GM12878 (cell line): ENCODE data around the gene GATA3. TPM values are rescaled to one million over a fixed set of nuclear protein-coding genes. Genes with fewer than 3 reads are reported as not detected.

Source experiments
- ATAC-seq: fragments of 200-7000 bp; cut with Tn5 transposase; 3 replicates; pipeline ENCODE4 v1.9.1; 2020; ENCODE audit warnings: mild to moderate bottlenecking, moderate library complexity
- BruUV-seq: library from RNA; stranded (reverse); fragments of 400-500 nt; replicated peaks from 2 replicates; lab custom pipeline; 2021; lab: Mats Ljungman, UMichigan
- CTCF ChIA-PET: fragments of 300-600 bp; sonication (Branson Sonifier 250); formaldehyde crosslinking; extraction: SDS; loops from one replicate; lab custom pipeline; 2021; ENCODE audit warnings: inconsistent platforms; lab: Yijun Ruan, JAX
- POLR2A ChIA-PET: fragments of 350-600 bp; formaldehyde crosslinking; extraction: SDS; loops from one replicate; lab custom pipeline; 2021; ENCODE audit warnings: inconsistent platforms; lab: Charles Lee
- RAD21 ChIA-PET: fragments of 300-600 bp; sonication (Branson Sonifier 250); formaldehyde crosslinking; loops from one replicate; lab custom pipeline; 2023; ENCODE audit warnings: antibody characterized with exemption; ENCODE audit not compliant: unreplicated experiment; lab: Charles Lee
- SMC1A ChIA-PET: fragments of 300-600 bp; sonication (Branson Sonifier 250); formaldehyde crosslinking; loops from one replicate; lab custom pipeline; 2023; ENCODE audit not compliant: unreplicated experiment, uncharacterized antibody; lab: Charles Lee
- DNase-seq: peaks from one replicate; pipeline ENCODE4 v3.0.0-alpha.2; 2011; ENCODE audit warnings: low read depth, low spot score
- FAIRE-seq: peaks from 3 replicates; lab custom pipeline; 2011; peaks lifted over from hg19 to GRCh38; lab: Jason Lieb, UNC
- H2AFZ ChIP-seq: 2 replicates; pipeline ENCODE4 v1.6.0; 2011; ENCODE audit warnings: low read depth, low read length, control low read depth; ENCODE audit not compliant: control insufficient read depth
- H3K27ac ChIP-seq: 2 replicates; pipeline ENCODE4 v1.5.1; 2011; ENCODE audit warnings: control low read depth; ENCODE audit not compliant: control insufficient read depth, insufficient read depth
- H3K27me3 ChIP-seq, 2 experiments: replicated peaks in 1 of 2; 2 replicates each; pipeline versions ENCODE4 v1.6.0 to v1.6.1; 2011; ENCODE audit warnings: low read length in 1 of 2; ENCODE audit not compliant: control insufficient read depth in 2 of 2, insufficient read depth in 2 of 2
- H3K36me3 ChIP-seq, 2 experiments: 2 replicates each; pipeline ENCODE4 v1.5.1; 2011; ENCODE audit warnings: low read length in 1 of 2; ENCODE audit not compliant: control insufficient read depth in 2 of 2, insufficient read depth in 2 of 2
- H3K4me1 ChIP-seq: 2 replicates; pipeline ENCODE4 v1.6.1; 2011; ENCODE audit warnings: mild to moderate bottlenecking, low read length, moderate library complexity, mixed read lengths; ENCODE audit not compliant: control insufficient read depth, insufficient read depth
- H3K4me2 ChIP-seq: 2 replicates; pipeline ENCODE4 v1.6.0; 2011; ENCODE audit warnings: control low read depth; ENCODE audit not compliant: control insufficient read depth, insufficient read depth
- H3K4me3 ChIP-seq: fragments of 200-600 bp; sonication (generic); 2 replicates; pipeline ENCODE4 v1.5.1; 2016
- H3K79me2 ChIP-seq: 2 replicates; pipeline ENCODE4 v1.6.0; 2011; ENCODE audit warnings: low read length; ENCODE audit not compliant: control insufficient read depth, insufficient read depth
- H3K9ac ChIP-seq: 2 replicates; pipeline ENCODE4 v1.8.0; 2011; ENCODE audit warnings: low read length, control low read depth, mixed read lengths; ENCODE audit not compliant: control insufficient read depth, insufficient read depth
- H3K9me3 ChIP-seq: replicated peaks from 3 replicates; pipeline ENCODE4 v1.5.1; 2011; ENCODE audit warnings: mild to moderate bottlenecking, low read length; ENCODE audit not compliant: control insufficient read depth, insufficient read depth
- H4K20me1 ChIP-seq: 2 replicates; pipeline ENCODE4 v1.6.0; 2011; ENCODE audit not compliant: control insufficient read depth, insufficient read depth
- ATF7 ChIP-seq: fragments of 450-650 bp; IDR thresholded peaks from 2 replicates; pipeline ENCODE4 v1.6.1; 2016; ENCODE audit warnings: low read depth, mild to moderate bottlenecking
- BHLHE40 ChIP-seq, 2 experiments: fragments of 450-650 bp in 1 of 2; IDR thresholded peaks; 2 replicates each; pipeline ENCODE4 v1.6.1; 2011 to 2017; ENCODE audit warnings: low read depth in 2 of 2, borderline replicate concordance in 1 of 2, improper control_type of control experiment in 1 of 2, low read length in 1 of 2, mild to moderate bottlenecking in 1 of 2
- CBX3 ChIP-seq: fragments of 200-600 bp; sonication (generic); IDR thresholded peaks from 2 replicates; pipeline ENCODE4 v1.6.1; 2016; ENCODE audit warnings: low read depth, borderline replicate concordance
- CREM ChIP-seq: IDR thresholded peaks from 2 replicates; pipeline ENCODE4 v1.6.1; 2014; ENCODE audit warnings: antibody characterized with exemption, low read depth
- GABPA ChIP-seq: IDR thresholded peaks from 2 replicates; pipeline ENCODE4 v1.6.1; 2014; ENCODE audit warnings: antibody characterized with exemption, low read depth, mild to moderate bottlenecking, inconsistent platforms
- HDGF ChIP-seq: fragments of 450-650 bp; IDR thresholded peaks from 2 replicates; pipeline ENCODE4 v1.6.1; 2016; ENCODE audit warnings: antibody characterized with exemption
- IRF4 ChIP-seq: IDR thresholded peaks from 2 replicates; pipeline ENCODE4 v1.6.1; 2011; ENCODE audit warnings: low read depth, low read length
- KLF5 ChIP-seq: fragments of 450-650 bp; IDR thresholded peaks from 2 replicates; pipeline ENCODE4 v1.6.1; 2014; ENCODE audit warnings: mild to moderate bottlenecking; ENCODE audit not compliant: partially characterized antibody
- MEF2B ChIP-seq: fragments of 450-650 bp; IDR thresholded peaks from 2 replicates; pipeline ENCODE4 v1.6.1; 2018; ENCODE audit warnings: mild to moderate bottlenecking, moderate library complexity; ENCODE audit not compliant: partially characterized antibody, poor library complexity, severe bottlenecking
- NFYA ChIP-seq: IDR thresholded peaks from 2 replicates; pipeline ENCODE4 v1.6.1; 2011; ENCODE audit warnings: low read depth, mild to moderate bottlenecking, low read length, improper control_type of control experiment, borderline replicate concordance
- NR2C1 ChIP-seq: fragments of 450-650 bp; IDR thresholded peaks from 2 replicates; pipeline ENCODE4 v1.6.1; 2017; ENCODE audit warnings: antibody characterized with exemption, mild to moderate bottlenecking, moderate library complexity
- REST ChIP-seq: IDR thresholded peaks from 2 replicates; pipeline ENCODE4 v1.6.1; 2012; ENCODE audit warnings: mild to moderate bottlenecking, low read depth, low read length
- RFX5 ChIP-seq: IDR thresholded peaks from 2 replicates; pipeline ENCODE4 v1.6.1; 2011; ENCODE audit warnings: low read depth, low read length, improper control_type of control experiment
- SKIL ChIP-seq: fragments of 450-650 bp; IDR thresholded peaks from 2 replicates; pipeline ENCODE4 v1.6.1; 2017; ENCODE audit warnings: mild to moderate bottlenecking, low read depth, inconsistent platforms; ENCODE audit not compliant: poor library complexity, severe bottlenecking
- TARDBP ChIP-seq: IDR thresholded peaks from 2 replicates; pipeline ENCODE4 v1.6.1; 2016; ENCODE audit warnings: borderline replicate concordance
- USF2 ChIP-seq: IDR thresholded peaks from 2 replicates; pipeline ENCODE4 v1.6.1; 2011; ENCODE audit warnings: low read depth, low read length, improper control_type of control experiment, borderline replicate concordance
- ZBTB33 ChIP-seq: fragments of 450-650 bp; IDR thresholded peaks from 2 replicates; pipeline ENCODE4 v1.6.1; 2017; ENCODE audit warnings: mild to moderate bottlenecking
- ZNF622 ChIP-seq: fragments of 450-650 bp; IDR thresholded peaks from 2 replicates; pipeline ENCODE4 v1.6.1; 2017; ENCODE audit warnings: mild to moderate bottlenecking, inconsistent platforms
- WGBS: methylation state at CpG from one replicate; pipeline ENCODE4 v1.1.6; 2016; ENCODE audit warnings: low lambda C conversion rate; ENCODE audit not compliant: insufficient replicate concordance, insufficient coverage; ENCODE audit errors: missing lambda C conversion rate; 5-methylcytosine and 5-hydroxymethylcytosine counted together
- in situ Hi-C: fragments of 300-500 bp; cut with MboI; formaldehyde crosslinking; loops from 9 replicates; pipeline ENCODE4 v1.14.3; 2018; ENCODE audit warnings: mixed read lengths
- intact Hi-C: fragments of 100-400 bp; cut with micrococcal nuclease; formaldehyde crosslinking; loops from one replicate; pipeline ENCODE4 v1.14.2; 2022; ENCODE audit not compliant: unreplicated experiment
- polyA plus RNA-seq, 11 experiments: library from polyadenylated mRNA; depleted of rRNA in 4 of 11; unstranded in 6 of 11; stranded (reverse) in 5 of 11; fragments of >200 nt; fragmentation: Nextera tagmentation in 4 of 11; fragmentation: Illumina TruSeq in 1 of 11; extraction: Ambion mirVana in 4 of 11; extraction: Trizol in 1 of 11; gene quantifications; 1 replicate in 1 of 11; 2 replicates in 10 of 11; pipeline versions ENCODE4 v1.2.1 to v1.2.3, GENCODE V29; 2011 to 2016; ENCODE audit warnings: inconsistent platforms in 2 of 11, missing spikeins in 2 of 11, low read depth in 1 of 11
- total RNA-seq, 4 experiments: library from RNA; depleted of rRNA in 3 of 4; stranded (reverse); fragments of >200 nt in 3 of 4; fragmentation: Illumina TruSeq in 1 of 4; extraction: Trizol in 1 of 4; gene quantifications; 2 replicates each; pipeline versions ENCODE4 v1.2.1 to v1.2.3, GENCODE V29; 2013 to 2021

Gene GATA3
- total and polyA plus RNA-seq, 10 of the 15 experiments (the other 5 are each of a cell fraction or from before 2014, with no cell fraction given) = 0.08 to 0.80 (median 0.29) TPM

GRCh38 chr10:8092428-8092827 lies 37.9 kb downstream of the GATA3 start:
- TF ChIP-seq ZBTB33 = no peak
- no peak for TF ChIP-seq ATF7
- TF ChIP-seq RFX5 = no peak
- no peak for TF ChIP-seq ZNF622
- no peak for TF ChIP-seq HDGF
- TF ChIP-seq USF2 = no peak
- TF ChIP-seq CBX3 = no peak
- no peak for TF ChIP-seq MEF2B
- no peak for TF ChIP-seq GABPA
- no peak for TF ChIP-seq KLF5
- no peak for TF ChIP-seq BHLHE40 (IDR thresholded peaks at IDR 0.05; ENCODE audit: borderline replicate concordance in 1 of 2, low read depth in 2 of 2, low read length in 1 of 2)
- TF ChIP-seq REST = no peak
- TF ChIP-seq NR2C1 = no peak
- TF ChIP-seq NFYA = no peak
- TF ChIP-seq IRF4 = no peak
- no peak for TF ChIP-seq CREM
- no peak for TF ChIP-seq TARDBP
- no peak for TF ChIP-seq SKIL
- TF ChIP-seq, all 136 proteins: peak for 0
- 5% methylated on average over 2 of the region's 2 CpGs for WGBS
- no TSS peak for BruUV-seq
- H3K9me3 ChIP-seq = no peaks in the 10 kb centered on the region
- no peaks in the 10 kb centered on the region for H3K36me3 ChIP-seq
- H3K4me2 ChIP-seq = no peak overlapping the region
- DNase-seq (no peak), FAIRE-seq (no peak), ATAC-seq (no peak)
- H3K79me2 ChIP-seq = no peaks in the 10 kb centered on the region
- POLR2A ChIA-PET = no interaction called here
- H3K9ac ChIP-seq = no peak overlapping the region
- intact Hi-C loops = no loop called here
- H3K27me3 ChIP-seq = no peaks in the 10 kb centered on the region; a peak in 1 of 4 replicates
- RAD21 ChIA-PET = no interaction called here
- peaks cover 5% of the 10 kb centered on the region; the same call in 1 of the 2 replicates for H3K4me1 ChIP-seq
- SMC1A ChIA-PET = no interaction called here
- no peak overlapping the region for H2AFZ ChIP-seq
- no peak overlapping the region for H3K4me3 ChIP-seq
- in situ Hi-C loops = no loop called here
- H3K27ac ChIP-seq = no peak overlapping the region
- H4K20me1 ChIP-seq = no peaks in the 10 kb centered on the region
- CTCF ChIA-PET = no interaction called here
